DND-41 (cell line): ENCODE data around the gene RBAK.

ENCODE experiments used
- EZH2 ChIP-seq: IDR thresholded peaks from 3 replicates; pipeline ENCODE4 v1.6.1; 2012; ENCODE audit warnings: borderline replicate concordance, low read depth, mild to moderate bottlenecking, moderate library complexity, low read length, inconsistent platforms; ENCODE audit not compliant: severe bottlenecking
- TF ChIP-seq, protein P1 (sequence below): IDR thresholded peaks from 2 replicates; pipeline ENCODE4 v1.5.1; 2012; ENCODE audit warnings: borderline replicate concordance, low read length, moderate library complexity, mild to moderate bottlenecking; ENCODE audit not compliant: poor library complexity, severe bottlenecking; ENCODE audit errors: extremely low read depth

DNA sequence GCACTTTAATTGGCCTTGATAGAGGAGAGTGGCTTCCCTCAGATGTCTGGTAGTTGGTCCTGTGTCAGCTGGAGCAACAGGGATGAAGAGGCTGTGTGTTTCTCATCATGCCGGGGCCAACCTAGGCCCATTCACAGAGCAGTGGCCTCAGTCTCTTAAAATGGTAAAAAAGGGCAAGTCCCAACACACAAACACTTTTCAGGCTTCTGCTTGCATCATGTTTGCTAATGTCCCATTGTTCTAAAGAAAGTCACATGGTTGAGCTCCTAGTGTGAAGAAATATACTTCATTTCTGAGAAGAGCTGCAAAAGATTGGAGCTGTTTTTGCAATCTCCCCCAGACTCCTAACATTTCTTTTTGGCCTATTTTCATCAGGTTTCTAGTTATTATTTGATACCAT is 40.6 kb upstream of the RBAK start:
- TF ChIP-seq EZH2 = no peak
- TF ChIP-seq, protein P1, sequence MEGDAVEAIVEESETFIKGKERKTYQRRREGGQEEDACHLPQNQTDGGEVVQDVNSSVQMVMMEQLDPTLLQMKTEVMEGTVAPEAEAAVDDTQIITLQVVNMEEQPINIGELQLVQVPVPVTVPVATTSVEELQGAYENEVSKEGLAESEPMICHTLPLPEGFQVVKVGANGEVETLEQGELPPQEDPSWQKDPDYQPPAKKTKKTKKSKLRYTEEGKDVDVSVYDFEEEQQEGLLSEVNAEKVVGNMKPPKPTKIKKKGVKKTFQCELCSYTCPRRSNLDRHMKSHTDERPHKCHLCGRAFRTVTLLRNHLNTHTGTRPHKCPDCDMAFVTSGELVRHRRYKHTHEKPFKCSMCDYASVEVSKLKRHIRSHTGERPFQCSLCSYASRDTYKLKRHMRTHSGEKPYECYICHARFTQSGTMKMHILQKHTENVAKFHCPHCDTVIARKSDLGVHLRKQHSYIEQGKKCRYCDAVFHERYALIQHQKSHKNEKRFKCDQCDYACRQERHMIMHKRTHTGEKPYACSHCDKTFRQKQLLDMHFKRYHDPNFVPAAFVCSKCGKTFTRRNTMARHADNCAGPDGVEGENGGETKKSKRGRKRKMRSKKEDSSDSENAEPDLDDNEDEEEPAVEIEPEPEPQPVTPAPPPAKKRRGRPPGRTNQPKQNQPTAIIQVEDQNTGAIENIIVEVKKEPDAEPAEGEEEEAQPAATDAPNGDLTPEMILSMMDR = no peak
